ENCODE data around the gene RNF213. TPM values are rescaled to one million over a fixed set of nuclear protein-coding genes. Genes with fewer than 3 reads are reported as not detected.

RNF213 gene
- total RNA-seq, 1 experiment from 2014 or later, result 61.4 TPM

- CTCF ChIA-PET, result no interaction called here
These were observed 38.1 kb upstream of the RNF213 start for GRCh38 chr17:80222376-80223141.

GRCh38 chr17:80223142-80223815, 37.4 kb upstream of the RNF213 start:
- no peak overlapping the region for H3K27ac Mint-ChIP-seq (ENCODE audit: unreplicated experiment)

More at GRCh38 chr17:80222376-80223141, 38.1 kb upstream of the RNF213 start:
- H3K36me3 Mint-ChIP-seq (ENCODE audit: insufficient read depth, unreplicated experiment), result peaks cover 21% of the 10 kb centered on the region
- no peaks in the 10 kb centered on the region for H3K27me3 Mint-ChIP-seq (ENCODE audit: insufficient read depth, unreplicated experiment)
- Histone ChIP-seq H3K27me3 (replicated peaks; ENCODE audit: control insufficient read depth, insufficient read depth, low read length) (no peaks in the 10 kb centered on the region), H3K4me1 (peaks cover 6% of the 10 kb centered on the region; the same call in 1 of the 2 replicates), H3K4me3 (ENCODE audit: low read depth, low read length) (no peak overlapping the region), H3K36me3 (ENCODE audit: control insufficient read depth, insufficient read depth, low read length) (peaks cover 1% of the 10 kb centered on the region; the same call in 1 of the 2 replicates), H3K9me3 (no peaks in the 10 kb centered on the region)
- no peaks in the 10 kb centered on the region for H3K9me3 Mint-ChIP-seq (ENCODE audit: unreplicated experiment)
- no peak for TF ChIP-seq CTCF (IDR thresholded peaks at IDR 0.05; ENCODE audit: insufficient read depth in 1 of 2, low read depth in 1 of 2, low read length in 1 of 2, severe bottlenecking in 1 of 2, unreplicated experiment in 1 of 2)
- no peak overlapping the region for H3K27ac Mint-ChIP-seq (ENCODE audit: unreplicated experiment)
- peak overlapping the region; percentile 41 for H3K4me3 Mint-ChIP-seq (ENCODE audit: unreplicated experiment)
- POLR2A ChIA-PET, result interaction anchor here (0.6 kb wide), 2 partner anchors 76 to 472 kb away, joined by 3 read pairs; no protein-coding TSS in a partner anchor
- H3K4me1 Mint-ChIP-seq (ENCODE audit: low read depth, unreplicated experiment), result peaks cover 8% of the 10 kb centered on the region
- no peak for DNase-seq
- intact Hi-C loops (cut with micrococcal nuclease; ENCODE audit: unreplicated experiment), result loop anchor here (5.0 kb wide), 1 partner anchor 75 kb away; the partner anchor contains the start of gene EIF4A3
- no TSS peak for BruUV-seq (replicated peaks)

More at GRCh38 chr17:80223142-80223815, 37.4 kb upstream of the RNF213 start:
- peaks cover 6% of the 10 kb centered on the region; the same call in 1 of the 2 replicates for H3K4me1 ChIP-seq
- no TSS peak for BruUV-seq (replicated peaks)
- Mint-ChIP-seq H3K27me3 (ENCODE audit: insufficient read depth, unreplicated experiment) (no peaks in the 10 kb centered on the region), H3K36me3 (ENCODE audit: insufficient read depth, unreplicated experiment) (peaks cover 21% of the 10 kb centered on the region), H3K4me1 (ENCODE audit: low read depth, unreplicated experiment) (peaks cover 8% of the 10 kb centered on the region), H3K4me3 (ENCODE audit: unreplicated experiment) (peak overlapping the region; percentile 41), H3K9me3 (ENCODE audit: unreplicated experiment) (no peaks in the 10 kb centered on the region)
- no peaks in the 10 kb centered on the region for H3K9me3 ChIP-seq
- ChIA-PET CTCF (no interaction called here), POLR2A (interaction anchor here (0.6 kb wide), 1 partner anchor 77 kb away, joined by 3 read pairs; no protein-coding TSS in a partner anchor)
- no peaks in the 10 kb centered on the region for H3K36me3 ChIP-seq (ENCODE audit: control insufficient read depth, insufficient read depth, low read length)
- H3K27me3 ChIP-seq (replicated peaks; ENCODE audit: control insufficient read depth, insufficient read depth, low read length), result no peaks in the 10 kb centered on the region
- intact Hi-C loops (cut with micrococcal nuclease; ENCODE audit: unreplicated experiment), result loop anchor here (5.0 kb wide), 1 partner anchor 76 kb away; the partner anchor contains the start of gene EIF4A3
- no peak overlapping the region for H3K4me3 ChIP-seq (ENCODE audit: low read depth, low read length)
- no peak for DNase-seq
- no peak for TF ChIP-seq CTCF (IDR thresholded peaks at IDR 0.05; ENCODE audit: insufficient read depth in 1 of 2, low read depth in 1 of 2, low read length in 1 of 2, severe bottlenecking in 1 of 2, unreplicated experiment in 1 of 2)

All from Caco-2 (cell line).